ENCODE measurements around the gene PCYT2. TPM values are rescaled to one million over a fixed set of nuclear protein-coding genes. Genes with fewer than 3 reads are reported as not detected.

The PCYT2 gene
- 30.1 and 51.0 TPM in 2 replicates for total RNA-seq

DNA sequence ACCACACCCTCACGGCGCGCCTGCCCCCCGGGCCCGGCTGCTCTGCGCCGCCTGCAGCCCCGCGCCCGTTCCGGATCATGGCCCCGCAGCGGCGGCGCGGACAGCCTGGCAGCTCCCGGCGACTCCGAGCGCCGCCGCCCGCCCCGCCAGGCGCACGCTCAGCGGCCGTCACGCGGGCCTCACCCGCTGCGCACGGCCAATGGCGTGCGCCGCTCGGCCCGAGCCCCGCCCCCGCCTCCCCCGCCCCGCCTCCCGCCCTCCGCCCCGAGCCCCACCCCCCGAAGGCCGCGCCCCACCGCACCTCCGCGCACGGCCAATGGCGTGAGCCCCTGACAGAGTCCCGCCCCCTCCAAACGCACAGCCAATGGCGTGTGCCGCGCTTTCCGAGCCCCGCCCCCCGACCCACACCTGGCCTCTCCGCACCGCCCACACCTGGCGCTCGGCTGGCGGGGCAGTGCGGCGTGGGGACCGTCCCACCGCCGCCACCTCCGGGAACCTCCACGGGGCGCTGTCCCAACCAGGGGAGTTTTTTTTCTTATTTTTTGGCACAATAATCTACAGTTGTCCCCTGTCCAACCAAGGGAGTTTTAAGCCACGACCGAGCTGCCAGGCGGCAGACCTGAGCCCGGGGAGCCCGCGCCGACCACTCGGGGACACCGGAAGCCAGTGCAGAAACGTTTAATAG lies at the start of gene PCYT2:
Gene PCYT2 (minus strand): TSS at position 123 of the 685 bp plus-strand sequence. CDS start 44 bp downstream, at position 79.

DNA sequence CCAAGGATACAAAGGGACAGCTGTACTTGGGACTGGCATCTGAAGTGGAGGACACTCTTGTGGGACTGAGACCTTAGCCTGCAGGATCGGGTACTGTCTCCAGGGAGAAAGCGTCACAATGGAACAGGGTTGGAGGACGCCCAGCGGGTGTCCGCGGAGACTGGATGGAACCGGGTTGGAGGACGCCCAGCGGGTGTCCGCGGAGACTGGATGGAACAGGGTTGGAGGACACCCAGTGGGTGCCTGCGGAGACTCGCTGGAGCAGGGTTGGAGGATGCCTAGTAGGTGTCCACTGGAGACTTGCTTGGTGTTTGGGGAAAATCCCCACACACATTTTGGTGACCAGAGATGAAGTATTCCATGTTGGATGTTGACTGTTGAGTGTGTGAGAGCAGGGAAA lies 36.0 kb upstream of the PCYT2 start, which contains the start of gene MYADML2:
Gene MYADML2 (minus strand): TSS at position 45 of the 400 bp plus-strand sequence. CDS start 5,492 bp downstream, outside the sequence.

GRCh38 chr17:81927653-81928543 lies 16.7 kb upstream of the PCYT2 start, which contains the start of gene MAFG:
Gene MAFG, minus strand, starts transcription at chr17:81927735. Its CDS starts 4,550 bp downstream, at chr17:81923185.

GRCh38 chr17:81917565-81918332 lies 6.5 kb upstream of the PCYT2 start, which contains the start of gene SIRT7:
Gene SIRT7, minus strand, starts transcription at chr17:81918176. Its CDS starts 45 bp downstream, at chr17:81918131.

DNA sequence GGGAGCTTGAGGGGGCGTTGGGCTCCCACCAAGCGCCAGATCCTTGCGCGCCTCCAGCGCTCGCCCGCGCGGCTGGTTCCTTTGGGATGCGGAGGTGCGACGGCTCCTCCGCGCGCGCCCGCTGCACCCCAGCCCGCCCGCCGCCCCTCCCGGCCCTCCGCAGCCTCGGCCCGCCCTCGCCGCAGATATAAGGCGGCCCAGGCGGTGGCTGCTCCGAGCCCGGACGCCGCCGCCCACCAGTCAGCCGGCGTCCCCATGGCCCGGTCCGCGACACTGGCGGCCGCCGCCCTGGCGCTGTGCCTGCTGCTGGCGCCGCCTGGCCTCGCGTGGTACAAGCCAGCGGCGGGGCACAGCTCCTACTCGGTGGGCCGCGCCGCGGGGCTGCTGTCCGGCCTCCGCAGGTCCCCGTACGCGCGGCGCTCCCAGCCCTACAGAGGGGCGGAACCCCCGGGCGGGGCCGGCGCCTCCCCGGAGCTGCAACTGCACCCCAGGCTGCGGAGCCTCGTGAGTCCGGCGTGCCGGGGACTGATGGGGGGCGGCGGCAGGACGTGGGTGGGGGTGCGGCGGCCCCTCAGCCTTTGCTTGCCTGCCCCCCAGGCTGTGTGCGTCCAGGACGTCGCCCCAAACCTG lies 9.1 kb downstream of the PCYT2 start, which contains the start of gene NPB:
Gene NPB (plus strand): TSS at position 216 of the 630 bp plus-strand sequence. CDS start 40 bp downstream, at position 256.

GRCh38 chr17:81870981-81871386 lies 40.2 kb downstream of the PCYT2 start, which contains the start of gene ARHGDIA:
Gene ARHGDIA, minus strand, starts transcription at chr17:81871337. Its CDS starts 1,407 bp downstream, at chr17:81869930.

GRCh38 chr17:81859906-81860755 lies 51.1 kb downstream of the PCYT2 start, which contains the start of gene P4HB:
Gene P4HB, minus strand, starts transcription at chr17:81860535. Its CDS starts 64 bp downstream, at chr17:81860471.

Other genes with a start within 250 kb of the PCYT2 start
- 23.5 and 26.4 TPM in 2 replicates for gene OXLD1, start 244.8 kb downstream of the PCYT2 start, total RNA-seq
- gene CCDC137, start 244.7 kb downstream of the PCYT2 start, total RNA-seq, result 12.8 and 16.5 TPM in 2 replicates
- gene ARL16, start 227.6 kb downstream of the PCYT2 start, total RNA-seq, result 32.7 and 34.0 TPM in 2 replicates
- 102 and 120 TPM in 2 replicates for gene HGS, start 227.4 kb downstream of the PCYT2 start, total RNA-seq
- 40.8 and 41.5 TPM in 2 replicates for gene MRPL12, start 208.0 kb downstream of the PCYT2 start, total RNA-seq
- 16.2 and 23.7 TPM in 2 replicates for gene SLC25A10, start 199.1 kb downstream of the PCYT2 start, total RNA-seq
- not detected in 2 replicates for gene GCGR, start 107.2 kb downstream of the PCYT2 start, total RNA-seq
- 57.1 and 68.8 TPM in 2 replicates for gene MCRIP1, start 78.1 kb downstream of the PCYT2 start, total RNA-seq
- gene PPP1R27, start 76.3 kb downstream of the PCYT2 start, total RNA-seq, result not detected in 2 replicates
- gene P4HB, start 50.9 kb downstream of the PCYT2 start, total RNA-seq, result 824 and 903 TPM in 2 replicates
- gene ARHGDIA, start 40.1 kb downstream of the PCYT2 start, total RNA-seq, result 229 and 236 TPM in 2 replicates
- 176 and 187 TPM in 2 replicates for gene ALYREF, start 19.8 kb downstream of the PCYT2 start, total RNA-seq
- 99.4 and 125 TPM in 2 replicates for gene ANAPC11, start 19.7 kb downstream of the PCYT2 start, total RNA-seq
- gene NPB, start 9.2 kb downstream of the PCYT2 start, total RNA-seq, result 0.13 and 0.22 TPM in 2 replicates
- gene SIRT7, start 6.8 kb upstream of the PCYT2 start, total RNA-seq, result 17.3 and 21.1 TPM in 2 replicates
- 20.7 and 22.2 TPM in 2 replicates for gene MAFG, start 16.3 kb upstream of the PCYT2 start, total RNA-seq
- 53.7 and 56.3 TPM in 2 replicates for gene PYCR1, start 25.9 kb upstream of the PCYT2 start, total RNA-seq
- not detected in 2 replicates for gene MYADML2, start 35.8 kb upstream of the PCYT2 start, total RNA-seq
- not detected in 2 replicates for gene NOTUM, start 49.8 kb upstream of the PCYT2 start, total RNA-seq
- 15.8 and 19.1 TPM in 2 replicates for gene ASPSCR1, start 66.2 kb upstream of the PCYT2 start, total RNA-seq
- 46.4 and 49.8 TPM in 2 replicates for gene CENPX, start 111.5 kb upstream of the PCYT2 start, total RNA-seq
- 17.4 and 20.7 TPM in 2 replicates for gene LRRC45, start 111.9 kb upstream of the PCYT2 start, total RNA-seq
- 21.4 and 23.1 TPM in 2 replicates for gene RAC3, start 120.3 kb upstream of the PCYT2 start, total RNA-seq
- 44.3 and 54.9 TPM in 2 replicates for gene DCXR, start 126.3 kb upstream of the PCYT2 start, total RNA-seq
- 22.6 and 23.7 TPM in 2 replicates for gene RFNG, start 140.4 kb upstream of the PCYT2 start, total RNA-seq
- 82.2 and 98.8 TPM in 2 replicates for gene GPS1, start 140.5 kb upstream of the PCYT2 start, total RNA-seq
- gene DUS1L, start 154.4 kb upstream of the PCYT2 start, total RNA-seq, result 59.5 and 62.2 TPM in 2 replicates
- 141 and 288 TPM in 2 replicates for gene FASN, start 186.8 kb upstream of the PCYT2 start, total RNA-seq